GM12865 (cell line): ENCODE results near the gene LATS2.
"Not testable (repeated sequence)": the region's sequence is repeated elsewhere in the genome, so short reads cannot be mapped to it uniquely, and the experiment has no call there.

Source experiments
- DNase-seq: peaks from one replicate; pipeline ENCODE4 v3.0.0; 2010; ENCODE audit warnings: low read depth
- H3K4me3 ChIP-seq: 2 replicates; pipeline ENCODE4 v1.5.1; 2011; ENCODE audit warnings: mild to moderate bottlenecking, low read depth, low read length, control low read depth
- TF ChIP-seq, protein P1 (sequence below): IDR thresholded peaks from 2 replicates; pipeline ENCODE4 v1.5.1; 2011; ENCODE audit warnings: low read length, control low read depth, low read depth, inconsistent platforms; ENCODE audit not compliant: insufficient read depth; ENCODE audit errors: missing control alignments

Gene LATS2

GRCh38 chr13:20968745-20969144 is 92.6 kb downstream of the LATS2 start:
- TF ChIP-seq, protein P1, sequence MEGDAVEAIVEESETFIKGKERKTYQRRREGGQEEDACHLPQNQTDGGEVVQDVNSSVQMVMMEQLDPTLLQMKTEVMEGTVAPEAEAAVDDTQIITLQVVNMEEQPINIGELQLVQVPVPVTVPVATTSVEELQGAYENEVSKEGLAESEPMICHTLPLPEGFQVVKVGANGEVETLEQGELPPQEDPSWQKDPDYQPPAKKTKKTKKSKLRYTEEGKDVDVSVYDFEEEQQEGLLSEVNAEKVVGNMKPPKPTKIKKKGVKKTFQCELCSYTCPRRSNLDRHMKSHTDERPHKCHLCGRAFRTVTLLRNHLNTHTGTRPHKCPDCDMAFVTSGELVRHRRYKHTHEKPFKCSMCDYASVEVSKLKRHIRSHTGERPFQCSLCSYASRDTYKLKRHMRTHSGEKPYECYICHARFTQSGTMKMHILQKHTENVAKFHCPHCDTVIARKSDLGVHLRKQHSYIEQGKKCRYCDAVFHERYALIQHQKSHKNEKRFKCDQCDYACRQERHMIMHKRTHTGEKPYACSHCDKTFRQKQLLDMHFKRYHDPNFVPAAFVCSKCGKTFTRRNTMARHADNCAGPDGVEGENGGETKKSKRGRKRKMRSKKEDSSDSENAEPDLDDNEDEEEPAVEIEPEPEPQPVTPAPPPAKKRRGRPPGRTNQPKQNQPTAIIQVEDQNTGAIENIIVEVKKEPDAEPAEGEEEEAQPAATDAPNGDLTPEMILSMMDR = no peak

GRCh38 chr13:20967340-20967739 is 94.0 kb downstream of the LATS2 start:
- TF ChIP-seq, protein P1 = no peak
- no peak for DNase-seq
- no peak overlapping the region for H3K4me3 ChIP-seq

More at GRCh38 chr13:20968745-20969144, 92.6 kb downstream of the LATS2 start:
- H3K4me3 ChIP-seq = no peak overlapping the region
- DNase-seq = peak; percentile 58

DNA sequence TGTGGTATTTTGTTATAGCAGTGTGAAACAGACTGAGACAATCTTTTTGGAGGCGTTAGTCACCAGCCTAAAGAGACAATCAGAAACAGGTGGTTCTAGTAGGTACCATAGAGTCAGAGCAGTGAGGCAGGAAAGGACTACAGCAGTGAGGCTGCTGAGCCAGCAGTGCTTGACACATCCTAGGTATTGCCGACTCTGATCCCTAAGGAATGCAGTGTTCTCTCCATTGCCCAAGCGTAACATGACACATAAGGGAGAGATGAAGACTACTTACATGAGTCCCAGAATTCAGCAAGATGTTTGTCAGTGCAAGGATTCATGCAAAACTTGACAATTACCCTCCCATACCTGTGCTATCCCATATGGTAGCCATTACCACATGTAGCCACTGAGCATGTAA is 96.5 kb downstream of the LATS2 start:
- TF ChIP-seq, protein P1 = no peak
- no peak overlapping the region for H3K4me3 ChIP-seq
- no peak for DNase-seq

GRCh38 chr13:20961663-20962062 is 99.7 kb downstream of the LATS2 start:
- not testable (repeated sequence) for H3K4me3 ChIP-seq, DNase-seq

DNA sequence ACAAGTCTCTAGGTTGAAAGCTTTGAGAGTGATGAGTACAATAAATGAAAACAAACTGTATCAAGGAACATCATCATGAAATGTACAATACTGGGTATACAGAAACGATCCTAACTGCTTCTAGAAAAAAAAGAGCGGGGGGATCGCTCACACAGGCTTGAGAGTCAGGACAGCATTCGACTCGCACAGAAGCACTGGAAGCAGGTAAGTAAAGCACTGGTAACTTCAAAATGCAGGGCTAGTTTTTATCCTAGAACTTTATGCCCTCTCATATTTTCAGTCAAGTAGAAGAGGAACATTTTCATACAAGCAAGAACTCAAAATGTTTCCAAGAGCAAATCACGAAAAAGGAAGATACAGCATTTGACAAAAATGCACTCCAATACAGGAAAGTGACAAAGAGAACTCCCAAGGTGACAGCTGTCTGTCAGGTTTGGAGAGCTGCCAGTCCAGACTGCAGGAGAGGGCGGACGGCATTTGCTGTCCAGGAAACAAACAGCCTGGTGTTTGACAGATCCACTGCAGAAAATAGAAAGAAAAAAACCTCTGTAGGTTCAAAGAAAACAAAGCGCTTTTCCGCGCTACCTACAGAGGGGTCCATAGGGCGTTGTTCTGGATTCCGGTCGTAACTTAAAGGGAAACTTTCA is 100.6 kb downstream of the LATS2 start:
- TF ChIP-seq, protein P1 = no peak
- no peak overlapping the region for H3K4me3 ChIP-seq
- no peak for DNase-seq

DNA sequence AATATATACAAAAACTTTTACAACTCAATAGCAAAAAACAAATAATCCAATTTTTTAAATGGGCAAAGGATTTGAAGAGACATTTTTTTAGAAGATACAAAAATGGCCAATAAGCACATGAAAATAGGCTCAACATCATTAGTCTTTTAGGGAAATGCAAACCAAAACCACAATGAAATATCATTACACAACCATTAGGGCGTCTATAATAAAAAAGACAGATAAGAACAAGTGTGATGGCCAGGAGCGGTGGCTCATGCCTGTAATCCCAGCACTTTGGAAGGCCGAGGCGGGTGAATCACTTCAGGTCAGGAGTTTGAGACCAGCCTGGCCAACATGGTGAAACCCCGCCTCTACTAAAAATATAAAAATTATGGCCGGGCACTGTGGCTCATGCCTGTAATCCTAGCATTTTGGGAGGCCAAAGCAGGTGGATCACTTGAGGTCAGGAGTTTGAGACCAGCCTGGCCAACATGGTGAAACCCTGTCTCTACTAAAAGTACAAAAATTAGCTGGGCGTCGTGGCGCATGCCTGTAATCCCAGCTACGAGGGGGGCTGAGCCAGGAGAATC is 104.3 kb downstream of the LATS2 start:
- H3K4me3 ChIP-seq, DNase-seq: not testable (repeated sequence)

GRCh38 chr13:20955496-20955895 is 105.9 kb downstream of the LATS2 start:
- no peak for DNase-seq
- H3K4me3 ChIP-seq = no peak overlapping the region
- TF ChIP-seq, protein P1 = no peak

DNA sequence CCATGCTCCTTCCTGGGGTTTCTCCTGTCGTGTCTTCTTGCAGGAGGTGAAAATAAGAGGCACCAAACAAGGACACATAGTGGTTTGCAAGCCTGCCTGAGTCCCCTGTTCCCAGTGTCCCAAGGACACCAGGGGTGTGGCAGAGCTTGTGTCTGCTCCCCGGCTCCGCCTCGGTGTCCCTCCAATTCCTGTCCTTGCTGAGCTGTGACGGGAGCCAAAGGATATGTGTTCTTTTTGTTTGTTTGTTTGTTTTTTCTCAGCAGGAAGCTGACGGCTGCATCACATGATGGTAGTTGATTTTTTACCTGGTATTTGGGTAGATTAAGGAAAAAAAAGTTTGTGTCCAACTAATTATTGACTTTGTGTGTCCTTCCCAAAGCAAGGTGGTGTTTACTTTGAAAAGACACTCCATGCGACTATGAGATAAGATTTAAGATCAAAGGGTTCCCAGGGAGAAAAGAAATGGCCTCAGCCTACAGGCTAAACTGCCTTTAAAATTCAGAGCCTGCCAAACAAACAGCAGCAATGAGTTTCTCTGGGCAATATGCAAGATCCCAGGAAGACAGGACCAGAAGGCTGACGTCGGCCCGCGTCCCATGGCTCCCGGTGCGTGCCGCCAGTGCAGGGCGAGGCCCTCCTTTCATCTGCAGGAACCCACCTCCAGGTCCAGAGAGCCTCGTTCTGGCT is 108.0 kb downstream of the LATS2 start:
- DNase-seq = no peak
- no peak overlapping the region for H3K4me3 ChIP-seq
- TF ChIP-seq, protein P1 = no peak
